HG02642 (cell line): ENCODE measurements around the gene ZNF860.

Source experiments
- ATAC-seq: cut with Tn5 transposase; IDR thresholded peaks from one replicate; pipeline ENCODE4 v1.9.1; 2021; ENCODE audit warnings: mild to moderate bottlenecking; ENCODE audit not compliant: unreplicated experiment, poor library complexity

ZNF860 gene

GRCh38 chr3:32041316-32041715 lies 59.8 kb downstream of the ZNF860 start:
- ATAC-seq, result no peak
